Activated naive CD8-positive, alpha-beta T cell treated with anti-CD3 and anti-CD28 coated beads, Interleukin-2, amount 50 U/mL, for 24 hours (primary cell): ENCODE measurements around the gene FAM163B.

ENCODE experiments used
- ATAC-seq: fragments of 150-1000 bp; cut with Tn5 transposase; one replicate; pipeline ENCODE4 v1.10.0; 2021
- DNase-seq: peaks from one replicate; pipeline ENCODE4 v3.0.0; 2021
- H3K27ac Mint-ChIP-seq: one replicate; pipeline ENCODE4 v1.8.0; 2021; ENCODE audit warnings: mild to moderate bottlenecking, mixed read lengths
- H3K27me3 Mint-ChIP-seq: one replicate; pipeline ENCODE4 v1.8.0; 2021; ENCODE audit warnings: mixed read lengths
- H3K36me3 Mint-ChIP-seq: one replicate; pipeline ENCODE4 v1.8.0; 2021; ENCODE audit warnings: low read depth, mixed read lengths
- H3K4me1 Mint-ChIP-seq: one replicate; pipeline ENCODE4 v1.8.0; 2021; ENCODE audit warnings: mixed read lengths
- H3K4me3 Mint-ChIP-seq: one replicate; pipeline ENCODE4 v1.8.0; 2021; ENCODE audit warnings: mild to moderate bottlenecking, moderate library complexity, mixed read lengths
- H3K9me3 Mint-ChIP-seq: one replicate; pipeline ENCODE4 v1.8.0; 2021; ENCODE audit warnings: mixed read lengths

Gene FAM163B

GRCh38 chr9:133558191-133559126 lies 50.7 kb downstream of the FAM163B start:
- Mint-ChIP-seq H3K9me3 (no peaks in the 10 kb centered on the region), H3K4me3 (no peak overlapping the region), H3K27me3 (peaks cover 9% of the 10 kb centered on the region), H3K4me1 (peaks cover 28% of the 10 kb centered on the region), H3K36me3 (no peaks in the 10 kb centered on the region), H3K27ac (peak overlapping the region; percentile 79)
- peak; percentile 62 for ATAC-seq
- peak; percentile 45 for DNase-seq

GRCh38 chr9:133557581-133557980 lies 51.6 kb downstream of the FAM163B start:
- DNase-seq = no peak
- Mint-ChIP-seq H3K9me3 (no peaks in the 10 kb centered on the region), H3K4me3 (no peak overlapping the region), H3K27me3 (peaks cover 9% of the 10 kb centered on the region), H3K36me3 (no peaks in the 10 kb centered on the region), H3K4me1 (peaks cover 22% of the 10 kb centered on the region), H3K27ac (no peak overlapping the region)
- no peak for ATAC-seq

GRCh38 chr9:133556354-133556753 lies 52.8 kb downstream of the FAM163B start:
- Mint-ChIP-seq H3K4me1 (peaks cover 22% of the 10 kb centered on the region), H3K9me3 (no peaks in the 10 kb centered on the region), H3K27me3 (peaks cover 9% of the 10 kb centered on the region), H3K27ac (no peak overlapping the region), H3K36me3 (no peaks in the 10 kb centered on the region), H3K4me3 (no peak overlapping the region)
- DNase-seq (no peak), ATAC-seq (no peak)

GRCh38 chr9:133554729-133555128 lies 54.5 kb downstream of the FAM163B start:
- Mint-ChIP-seq H3K4me1 (peaks cover 20% of the 10 kb centered on the region), H3K36me3 (no peaks in the 10 kb centered on the region), H3K9me3 (no peaks in the 10 kb centered on the region), H3K4me3 (no peak overlapping the region), H3K27ac (no peak overlapping the region), H3K27me3 (peaks cover 7% of the 10 kb centered on the region)
- ATAC-seq = no peak
- no peak for DNase-seq

GRCh38 chr9:133553973-133554713 lies 55.0 kb downstream of the FAM163B start:
- DNase-seq = no peak
- Mint-ChIP-seq H3K27me3 (peaks cover 5% of the 10 kb centered on the region), H3K36me3 (no peaks in the 10 kb centered on the region), H3K27ac (no peak overlapping the region), H3K4me3 (no peak overlapping the region), H3K9me3 (no peaks in the 10 kb centered on the region), H3K4me1 (peaks cover 18% of the 10 kb centered on the region)
- no peak for ATAC-seq

GRCh38 chr9:133553123-133553522 lies 56.1 kb downstream of the FAM163B start:
- Mint-ChIP-seq H3K9me3 (no peaks in the 10 kb centered on the region), H3K36me3 (no peaks in the 10 kb centered on the region), H3K27me3 (peaks cover 4% of the 10 kb centered on the region), H3K4me3 (no peak overlapping the region), H3K4me1 (peaks cover 8% of the 10 kb centered on the region), H3K27ac (no peak overlapping the region)
- DNase-seq (no peak), ATAC-seq (no peak)

GRCh38 chr9:133552236-133552635 lies 57.0 kb downstream of the FAM163B start:
- Mint-ChIP-seq H3K27ac (no peak overlapping the region), H3K9me3 (no peaks in the 10 kb centered on the region), H3K27me3 (no peaks in the 10 kb centered on the region), H3K4me1 (no peaks in the 10 kb centered on the region), H3K4me3 (no peak overlapping the region), H3K36me3 (no peaks in the 10 kb centered on the region)
- ATAC-seq (no peak), DNase-seq (no peak)

GRCh38 chr9:133551446-133551845 lies 57.7 kb downstream of the FAM163B start:
- no peaks in the 10 kb centered on the region for H3K27me3 Mint-ChIP-seq
- DNase-seq = no peak
- no peak for ATAC-seq

GRCh38 chr9:133547116-133547515 lies 62.1 kb downstream of the FAM163B start:
- Mint-ChIP-seq H3K27me3 (no peaks in the 10 kb centered on the region), H3K27ac (peak overlapping the region; percentile 12), H3K9me3 (no peaks in the 10 kb centered on the region), H3K36me3 (no peaks in the 10 kb centered on the region), H3K4me3 (no peak overlapping the region), H3K4me1 (no peaks in the 10 kb centered on the region)
- ATAC-seq = no peak
- no peak for DNase-seq

More at GRCh38 chr9:133551446-133551845, 57.7 kb downstream of the FAM163B start:
- H3K36me3 Mint-ChIP-seq = no peaks in the 10 kb centered on the region
- no peak overlapping the region for H3K4me3 Mint-ChIP-seq
- H3K27ac Mint-ChIP-seq = no peak overlapping the region
- H3K9me3 Mint-ChIP-seq = no peaks in the 10 kb centered on the region
- no peaks in the 10 kb centered on the region for H3K4me1 Mint-ChIP-seq

- no peak overlapping the region for H3K27ac Mint-ChIP-seq
- ATAC-seq (no peak), DNase-seq (no peak)
- H3K4me3 Mint-ChIP-seq = no peak overlapping the region
- H3K36me3 Mint-ChIP-seq = no peaks in the 10 kb centered on the region
- H3K4me1 Mint-ChIP-seq = no peaks in the 10 kb centered on the region
- H3K27me3 Mint-ChIP-seq = no peaks in the 10 kb centered on the region
- H3K9me3 Mint-ChIP-seq = no peaks in the 10 kb centered on the region
Measured at GRCh38 chr9:133546287-133546680, 62.9 kb downstream of the FAM163B start.

- ATAC-seq = no peak
- Mint-ChIP-seq H3K27ac (no peak overlapping the region), H3K9me3 (no peaks in the 10 kb centered on the region), H3K27me3 (no peaks in the 10 kb centered on the region), H3K4me3 (no peak overlapping the region), H3K4me1 (no peaks in the 10 kb centered on the region), H3K36me3 (no peaks in the 10 kb centered on the region)
- DNase-seq = no peak
Measured at GRCh38 chr9:133545494-133546286, 63.5 kb downstream of the FAM163B start.

GRCh38 chr9:133543772-133544467 lies 65.3 kb downstream of the FAM163B start:
- ATAC-seq = no peak
- no peaks in the 10 kb centered on the region for H3K36me3 Mint-ChIP-seq
- no peak for DNase-seq
- H3K4me1 Mint-ChIP-seq = peaks cover 4% of the 10 kb centered on the region
- peaks cover 4% of the 10 kb centered on the region for H3K27me3 Mint-ChIP-seq
- no peaks in the 10 kb centered on the region for H3K9me3 Mint-ChIP-seq
- no peak overlapping the region for H3K4me3 Mint-ChIP-seq
- no peak overlapping the region for H3K27ac Mint-ChIP-seq

- Mint-ChIP-seq H3K4me3 (no peak overlapping the region), H3K4me1 (peaks cover 5% of the 10 kb centered on the region), H3K36me3 (no peaks in the 10 kb centered on the region), H3K27ac (no peak overlapping the region), H3K27me3 (peaks cover 7% of the 10 kb centered on the region), H3K9me3 (no peaks in the 10 kb centered on the region)
- ATAC-seq (no peak), DNase-seq (no peak)
Measured at GRCh38 chr9:133542002-133542401, 67.2 kb downstream of the FAM163B start.

- no peaks in the 10 kb centered on the region for H3K9me3 Mint-ChIP-seq
- no peaks in the 10 kb centered on the region for H3K36me3 Mint-ChIP-seq
- no peak overlapping the region for H3K4me3 Mint-ChIP-seq
- DNase-seq (no peak), ATAC-seq (no peak)
- H3K27ac Mint-ChIP-seq = no peak overlapping the region
- H3K4me1 Mint-ChIP-seq = peaks cover 5% of the 10 kb centered on the region
- peaks cover 7% of the 10 kb centered on the region for H3K27me3 Mint-ChIP-seq
Measured at GRCh38 chr9:133540698-133541025, 68.5 kb downstream of the FAM163B start.
